AG10803 (cell line): ENCODE measurements around the gene CTIF.
A peak's percentile ranks its signal among the peaks of the same experiment; 100 is the strongest.

Experiments
- DNase-seq: peaks from one replicate; pipeline ENCODE4 v3.0.0; 2010; ENCODE audit warnings: low read depth
- H3K4me3 ChIP-seq: 2 replicates; pipeline ENCODE4 v1.5.1; 2011; ENCODE audit warnings: mild to moderate bottlenecking, low read length, control low read depth
- TF ChIP-seq, protein P1 (sequence below): conservative IDR thresholded peaks from 2 replicates; pipeline ENCODE4 v1.5.1; 2011; ENCODE audit warnings: mild to moderate bottlenecking, low read length, control low read depth, inconsistent platforms

Gene CTIF

DNA sequence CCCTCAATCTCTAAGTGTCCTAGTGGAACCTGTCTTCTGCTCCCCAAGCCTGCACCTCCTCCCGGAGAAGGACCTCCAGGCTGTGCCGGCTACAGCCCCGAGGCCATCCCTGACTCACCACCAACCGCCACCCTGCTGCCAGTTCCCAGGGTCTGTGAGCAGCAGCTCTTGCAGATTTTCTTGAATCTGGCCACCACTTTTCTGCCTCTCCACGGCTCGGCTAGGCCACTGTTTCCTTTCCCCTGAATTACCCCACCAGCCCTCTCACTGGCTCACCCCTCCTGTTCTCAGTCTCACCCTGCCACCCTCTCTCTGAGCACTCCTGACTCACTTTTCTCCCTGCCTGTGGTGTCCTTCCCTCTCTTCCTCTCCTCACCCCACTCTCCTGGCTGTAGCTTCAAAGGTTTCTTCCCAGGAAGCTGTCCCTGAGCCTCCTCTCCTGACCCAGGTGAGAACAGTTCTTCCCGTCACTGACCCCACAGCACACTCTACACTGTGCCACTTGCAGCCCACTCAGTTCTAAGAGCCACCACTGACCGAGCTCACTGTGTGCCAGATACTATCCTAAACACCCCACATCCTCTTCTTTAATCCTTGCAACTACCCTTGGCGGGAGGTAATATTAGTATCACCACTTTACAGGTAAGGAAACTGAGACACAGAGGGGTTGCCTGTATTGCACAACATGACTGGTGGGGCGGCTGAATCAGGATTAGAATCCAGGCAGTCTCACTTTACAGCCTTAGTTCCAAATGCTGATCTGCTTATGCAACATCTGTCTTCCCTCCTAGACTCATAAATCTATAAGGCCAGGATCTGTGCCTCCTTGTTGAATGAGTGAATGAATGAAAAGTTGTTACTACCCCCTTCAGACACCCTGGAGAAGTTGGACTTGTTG lies 300.3 kb downstream of the CTIF start:
- TF ChIP-seq, protein P1, sequence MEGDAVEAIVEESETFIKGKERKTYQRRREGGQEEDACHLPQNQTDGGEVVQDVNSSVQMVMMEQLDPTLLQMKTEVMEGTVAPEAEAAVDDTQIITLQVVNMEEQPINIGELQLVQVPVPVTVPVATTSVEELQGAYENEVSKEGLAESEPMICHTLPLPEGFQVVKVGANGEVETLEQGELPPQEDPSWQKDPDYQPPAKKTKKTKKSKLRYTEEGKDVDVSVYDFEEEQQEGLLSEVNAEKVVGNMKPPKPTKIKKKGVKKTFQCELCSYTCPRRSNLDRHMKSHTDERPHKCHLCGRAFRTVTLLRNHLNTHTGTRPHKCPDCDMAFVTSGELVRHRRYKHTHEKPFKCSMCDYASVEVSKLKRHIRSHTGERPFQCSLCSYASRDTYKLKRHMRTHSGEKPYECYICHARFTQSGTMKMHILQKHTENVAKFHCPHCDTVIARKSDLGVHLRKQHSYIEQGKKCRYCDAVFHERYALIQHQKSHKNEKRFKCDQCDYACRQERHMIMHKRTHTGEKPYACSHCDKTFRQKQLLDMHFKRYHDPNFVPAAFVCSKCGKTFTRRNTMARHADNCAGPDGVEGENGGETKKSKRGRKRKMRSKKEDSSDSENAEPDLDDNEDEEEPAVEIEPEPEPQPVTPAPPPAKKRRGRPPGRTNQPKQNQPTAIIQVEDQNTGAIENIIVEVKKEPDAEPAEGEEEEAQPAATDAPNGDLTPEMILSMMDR = no peak
- no peak overlapping the region for H3K4me3 ChIP-seq
- peak; percentile 82 for DNase-seq

DNA sequence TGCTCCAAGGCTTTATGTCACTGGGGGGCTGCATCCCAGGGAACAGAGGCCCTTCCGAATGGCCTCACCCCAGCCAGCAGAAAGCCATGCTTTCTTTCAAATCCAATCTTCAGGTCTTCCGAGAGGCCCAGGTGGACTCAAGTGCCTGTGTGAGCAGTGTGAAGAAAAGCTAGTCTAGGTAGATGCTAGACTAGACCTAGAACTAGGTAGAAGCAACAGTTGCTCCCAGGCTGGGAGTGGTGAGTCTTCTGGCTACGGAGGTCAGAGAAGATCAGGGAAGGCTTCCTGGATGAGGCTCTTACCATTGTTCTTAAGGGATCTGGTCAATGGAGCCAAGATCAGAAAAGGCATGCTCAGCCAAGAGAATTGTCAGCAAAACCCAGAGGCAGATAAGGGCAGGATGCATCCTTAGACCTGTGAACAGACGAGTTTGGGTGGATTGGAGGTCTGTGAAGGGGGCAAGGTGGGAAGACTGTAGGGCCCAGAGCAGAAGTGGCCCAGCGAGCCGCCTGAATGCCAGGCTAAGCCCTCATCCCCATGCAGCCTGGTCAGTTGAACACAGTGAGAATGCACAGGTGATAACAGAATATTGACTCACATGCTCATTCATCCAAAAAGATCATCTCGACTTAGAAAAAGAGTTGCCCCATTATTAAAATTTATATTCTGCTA lies 301.1 kb downstream of the CTIF start:
- H3K4me3 ChIP-seq = no peak overlapping the region
- TF ChIP-seq, protein P1 = no peak
- DNase-seq = no peak

DNA sequence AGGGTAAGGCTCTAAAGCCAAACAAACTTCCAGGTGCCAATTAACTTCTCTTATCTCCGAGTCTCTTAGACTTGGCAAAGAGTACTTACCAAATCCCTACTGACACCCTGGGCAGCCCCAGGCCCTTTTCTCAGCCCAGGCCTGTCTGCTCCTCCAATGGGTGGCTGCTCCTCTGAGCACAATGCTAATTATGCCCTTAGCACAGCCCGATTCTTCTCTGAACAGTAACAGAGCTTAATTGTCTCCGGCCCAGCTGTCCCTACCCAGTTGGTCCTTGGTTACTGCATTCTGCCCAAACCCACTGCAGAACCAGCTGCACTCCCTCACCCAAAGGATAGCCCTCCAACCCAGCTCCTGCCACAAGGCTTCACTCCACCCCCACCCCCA lies 301.7 kb downstream of the CTIF start:
- no peak overlapping the region for H3K4me3 ChIP-seq
- no peak for DNase-seq
- TF ChIP-seq, protein P1 = no peak

DNA sequence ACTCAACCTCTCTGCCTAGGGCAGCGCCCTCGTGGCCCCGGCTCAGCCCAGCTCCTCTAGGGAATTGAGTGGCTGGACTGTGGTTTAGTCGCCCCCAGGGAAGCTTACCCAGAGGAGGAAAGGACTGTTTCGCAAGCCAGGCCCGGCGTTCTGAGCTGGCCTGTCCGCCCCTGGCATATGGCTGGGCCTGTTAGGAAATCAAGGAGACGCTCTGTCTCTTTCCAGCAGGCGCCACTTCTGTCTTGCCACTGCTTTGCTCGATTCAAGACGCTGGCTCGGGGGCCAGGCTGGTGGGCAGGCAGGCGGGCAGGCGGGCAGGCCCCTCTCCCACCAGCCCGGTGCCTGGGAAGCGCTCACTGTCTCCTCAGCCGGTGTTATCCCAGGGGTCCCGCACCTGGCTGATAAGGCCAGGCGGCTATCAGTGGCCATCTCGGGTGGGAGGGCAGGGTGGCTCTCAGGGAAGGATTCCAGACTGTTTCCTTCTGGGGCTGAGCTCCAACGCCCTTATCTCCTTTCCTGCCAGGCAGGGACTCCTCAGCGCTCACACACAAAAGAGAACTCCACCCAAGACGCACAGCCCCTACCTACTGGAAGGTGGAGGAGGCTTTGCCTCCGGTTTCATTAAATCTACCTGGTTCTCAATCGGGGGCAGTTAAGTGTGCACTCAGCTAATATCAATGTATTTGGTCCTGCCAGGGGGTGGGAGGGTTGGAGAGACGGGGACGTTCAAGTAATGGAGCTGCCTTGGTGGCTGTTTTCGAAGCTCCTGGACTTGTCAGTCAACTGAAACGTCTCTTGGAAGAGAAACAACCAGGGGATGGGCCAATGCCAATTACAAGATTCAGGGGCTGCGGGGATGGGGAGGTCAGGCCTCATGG lies 302.8 kb downstream of the CTIF start:
- DNase-seq = peak; percentile 74
- no peak overlapping the region for H3K4me3 ChIP-seq
- TF ChIP-seq, protein P1 = no peak

DNA sequence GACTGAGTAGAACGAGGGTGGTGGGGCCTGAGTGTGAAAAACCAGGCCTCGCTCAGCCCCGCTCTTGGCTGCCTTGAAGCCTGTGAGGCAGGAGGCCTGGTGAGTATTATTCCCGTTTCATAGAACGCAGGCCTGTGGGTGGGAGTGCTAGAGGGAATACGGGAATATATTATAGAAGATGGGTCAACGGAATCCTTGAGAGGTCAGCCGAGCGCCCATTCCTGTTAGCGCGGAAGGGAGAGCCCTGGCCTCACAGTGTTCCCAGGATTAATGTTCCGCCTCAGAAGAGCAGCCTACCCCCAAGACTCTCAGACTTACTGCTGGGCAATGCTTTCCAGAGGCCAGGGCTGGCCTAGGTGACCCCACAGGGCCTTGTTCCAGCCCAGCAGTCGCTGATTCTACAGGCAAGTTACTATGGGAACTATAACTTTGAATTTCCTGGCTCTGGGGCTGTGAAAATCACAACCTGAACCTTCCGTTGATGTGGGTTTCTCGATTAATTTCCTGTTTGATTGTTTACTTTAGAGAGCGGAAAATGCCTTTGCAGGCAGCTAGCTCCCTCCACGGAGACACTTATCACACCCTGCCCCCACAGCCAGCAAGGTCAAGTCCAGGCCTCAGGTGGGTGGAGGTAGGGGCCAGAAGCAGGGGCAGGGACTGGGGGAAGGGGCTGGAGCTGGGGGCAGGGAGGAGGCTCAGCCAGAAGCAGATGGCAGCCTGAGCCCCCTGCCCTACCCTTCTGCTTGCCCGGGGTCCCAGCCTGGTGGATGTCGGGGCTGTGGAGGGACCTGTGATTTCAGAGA lies 303.6 kb downstream of the CTIF start:
- no peak for DNase-seq

DNA sequence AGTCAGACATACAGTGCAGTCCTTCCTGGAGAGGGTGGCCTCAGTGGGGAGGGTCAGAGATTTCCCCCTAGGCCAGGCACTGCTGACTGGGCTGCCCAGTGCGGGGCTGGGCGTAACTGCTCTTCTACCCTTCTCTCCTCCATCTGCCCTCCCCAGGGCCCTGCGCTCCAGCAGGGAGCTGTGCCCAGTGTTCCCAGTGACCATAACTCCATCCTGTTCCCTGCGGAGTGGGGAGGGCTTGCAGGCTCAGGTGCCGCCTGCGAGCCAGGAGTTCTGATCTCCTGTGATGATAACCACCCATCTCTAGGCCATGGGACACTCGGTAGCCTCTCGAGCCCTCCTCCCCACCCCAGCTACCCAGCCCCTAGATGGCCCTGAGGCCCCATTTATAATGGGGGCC lies 304.3 kb downstream of the CTIF start:
- DNase-seq = no peak
- TF ChIP-seq, protein P1 = no peak
- no peak overlapping the region for H3K4me3 ChIP-seq

More for the DNA sequence above, 303.6 kb downstream of the CTIF start:
- no peak overlapping the region for H3K4me3 ChIP-seq
- TF ChIP-seq, protein P1 = no peak
